Activated T-cell treated with anti-CD3 and anti-CD28 coated beads for 48 hours (primary cell): Measurements from ENCODE around the gene PDIA2.
"Not testable (repeated sequence)": the region's sequence is repeated elsewhere in the genome, so short reads cannot be mapped to it uniquely, and the experiment has no call there.

Experiments used
- DNase-seq: peaks from one replicate; pipeline ENCODE4 v3.0.0-alpha.2; 2020; ENCODE audit warnings: low read depth

PDIA2 gene

GRCh38 chr16:333406-334094, 50.6 kb downstream of the PDIA2 start:
- no peak for DNase-seq

- DNase-seq: not testable (repeated sequence)
Measured at GRCh38 chr16:334164-334832, 51.3 kb downstream of the PDIA2 start.

- DNase-seq: not testable (repeated sequence)
Measured at GRCh38 chr16:334861-335632, 52.1 kb downstream of the PDIA2 start.

- no peak for DNase-seq
Measured at GRCh38 chr16:336269-336668, 53.3 kb downstream of the PDIA2 start.
